Measurements from ENCODE around the gene KCTD10. TPM values are rescaled to one million over a fixed set of nuclear protein-coding genes. Genes with fewer than 3 reads are reported as not detected.

Gene KCTD10
- total and polyA plus RNA-seq, 4 donors = 4.2 to 20.1 (median 9.9) TPM

DNA sequence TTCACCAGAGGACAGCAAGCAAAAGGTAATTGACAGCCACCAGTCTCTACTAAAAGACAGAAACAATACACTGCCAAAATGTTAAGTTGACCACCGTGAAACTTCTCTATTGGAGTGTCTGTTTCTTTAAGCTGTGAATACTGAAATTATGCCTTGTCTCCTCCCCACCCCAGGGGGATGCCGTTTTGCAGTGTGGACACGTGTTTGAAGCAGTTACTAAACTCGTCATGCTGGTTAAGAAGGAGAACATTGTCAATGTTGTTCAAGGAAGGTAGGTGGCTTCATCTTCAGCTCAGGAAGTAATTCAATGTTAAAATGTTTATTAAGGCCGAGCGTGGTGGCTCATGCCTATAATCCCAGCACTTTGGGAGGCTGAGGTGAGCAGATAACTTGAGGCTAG, 32.8 kb downstream of the KCTD10 start:
- 80% methylated on average over 6 of the region's 6 CpGs for WGBS
- Histone ChIP-seq H3K27ac (ENCODE audit: low read depth in 1 of 2, low read length in 2 of 2) (no peak overlapping the region), H3K36me3 (ENCODE audit: control insufficient read depth in 4 of 4, insufficient read depth in 3 of 4, low read depth in 1 of 4, low read length in 3 of 4) (peaks cover 0 to 9% (median 4%) of the 10 kb centered on the region in 4 donors), H3K9me3 (ENCODE audit: control insufficient read depth in 4 of 4, low read length in 3 of 4) (no peaks in the 10 kb centered on the region), H3K9ac (ENCODE audit: low read depth in 1 of 2, low read length in 2 of 2) (no peak overlapping the region), H3K27me3 (ENCODE audit: control insufficient read depth in 4 of 4, insufficient read depth in 4 of 4, low read length in 3 of 4) (no peaks in the 10 kb centered on the region), H3K4me3 (ENCODE audit: low read depth in 1 of 3, low read length in 3 of 3) (no peak overlapping the region), H3K4me1 (ENCODE audit: control insufficient read depth in 4 of 4, insufficient read depth in 4 of 4, low read length in 3 of 4) (peaks cover 0 to 9% (median 4%) of the 10 kb centered on the region in 4 donors)
- TF ChIP-seq, protein P1, sequence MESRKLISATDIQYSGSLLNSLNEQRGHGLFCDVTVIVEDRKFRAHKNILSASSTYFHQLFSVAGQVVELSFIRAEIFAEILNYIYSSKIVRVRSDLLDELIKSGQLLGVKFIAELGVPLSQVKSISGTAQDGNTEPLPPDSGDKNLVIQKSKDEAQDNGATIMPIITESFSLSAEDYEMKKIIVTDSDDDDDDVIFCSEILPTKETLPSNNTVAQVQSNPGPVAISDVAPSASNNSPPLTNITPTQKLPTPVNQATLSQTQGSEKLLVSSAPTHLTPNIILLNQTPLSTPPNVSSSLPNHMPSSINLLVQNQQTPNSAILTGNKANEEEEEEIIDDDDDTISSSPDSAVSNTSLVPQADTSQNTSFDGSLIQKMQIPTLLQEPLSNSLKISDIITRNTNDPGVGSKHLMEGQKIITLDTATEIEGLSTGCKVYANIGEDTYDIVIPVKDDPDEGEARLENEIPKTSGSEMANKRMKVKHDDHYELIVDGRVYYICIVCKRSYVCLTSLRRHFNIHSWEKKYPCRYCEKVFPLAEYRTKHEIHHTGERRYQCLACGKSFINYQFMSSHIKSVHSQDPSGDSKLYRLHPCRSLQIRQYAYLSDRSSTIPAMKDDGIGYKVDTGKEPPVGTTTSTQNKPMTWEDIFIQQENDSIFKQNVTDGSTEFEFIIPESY (IDR thresholded peaks at IDR 0.05) = no peak
- TF ChIP-seq GABPA (IDR thresholded peaks at IDR 0.05 in 1 of 2, conservative IDR thresholded peaks at IDR 0.05 in 1 of 2) (no peak), TAF1 (conservative IDR thresholded peaks at IDR 0.05) (no peak), SP1 (IDR thresholded peaks at IDR 0.05) (no peak), FOXA1 (IDR thresholded peaks at IDR 0.05) (no peak), JUND (IDR thresholded peaks at IDR 0.05) (no peak), RAD21 (IDR thresholded peaks at IDR 0.05) (no peak)
- TF ChIP-seq, protein P2, sequence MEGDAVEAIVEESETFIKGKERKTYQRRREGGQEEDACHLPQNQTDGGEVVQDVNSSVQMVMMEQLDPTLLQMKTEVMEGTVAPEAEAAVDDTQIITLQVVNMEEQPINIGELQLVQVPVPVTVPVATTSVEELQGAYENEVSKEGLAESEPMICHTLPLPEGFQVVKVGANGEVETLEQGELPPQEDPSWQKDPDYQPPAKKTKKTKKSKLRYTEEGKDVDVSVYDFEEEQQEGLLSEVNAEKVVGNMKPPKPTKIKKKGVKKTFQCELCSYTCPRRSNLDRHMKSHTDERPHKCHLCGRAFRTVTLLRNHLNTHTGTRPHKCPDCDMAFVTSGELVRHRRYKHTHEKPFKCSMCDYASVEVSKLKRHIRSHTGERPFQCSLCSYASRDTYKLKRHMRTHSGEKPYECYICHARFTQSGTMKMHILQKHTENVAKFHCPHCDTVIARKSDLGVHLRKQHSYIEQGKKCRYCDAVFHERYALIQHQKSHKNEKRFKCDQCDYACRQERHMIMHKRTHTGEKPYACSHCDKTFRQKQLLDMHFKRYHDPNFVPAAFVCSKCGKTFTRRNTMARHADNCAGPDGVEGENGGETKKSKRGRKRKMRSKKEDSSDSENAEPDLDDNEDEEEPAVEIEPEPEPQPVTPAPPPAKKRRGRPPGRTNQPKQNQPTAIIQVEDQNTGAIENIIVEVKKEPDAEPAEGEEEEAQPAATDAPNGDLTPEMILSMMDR (IDR thresholded peaks at IDR 0.05; ENCODE audit: low read depth, low read length, missing input control) = no peak
- TF ChIP-seq, protein P3, sequence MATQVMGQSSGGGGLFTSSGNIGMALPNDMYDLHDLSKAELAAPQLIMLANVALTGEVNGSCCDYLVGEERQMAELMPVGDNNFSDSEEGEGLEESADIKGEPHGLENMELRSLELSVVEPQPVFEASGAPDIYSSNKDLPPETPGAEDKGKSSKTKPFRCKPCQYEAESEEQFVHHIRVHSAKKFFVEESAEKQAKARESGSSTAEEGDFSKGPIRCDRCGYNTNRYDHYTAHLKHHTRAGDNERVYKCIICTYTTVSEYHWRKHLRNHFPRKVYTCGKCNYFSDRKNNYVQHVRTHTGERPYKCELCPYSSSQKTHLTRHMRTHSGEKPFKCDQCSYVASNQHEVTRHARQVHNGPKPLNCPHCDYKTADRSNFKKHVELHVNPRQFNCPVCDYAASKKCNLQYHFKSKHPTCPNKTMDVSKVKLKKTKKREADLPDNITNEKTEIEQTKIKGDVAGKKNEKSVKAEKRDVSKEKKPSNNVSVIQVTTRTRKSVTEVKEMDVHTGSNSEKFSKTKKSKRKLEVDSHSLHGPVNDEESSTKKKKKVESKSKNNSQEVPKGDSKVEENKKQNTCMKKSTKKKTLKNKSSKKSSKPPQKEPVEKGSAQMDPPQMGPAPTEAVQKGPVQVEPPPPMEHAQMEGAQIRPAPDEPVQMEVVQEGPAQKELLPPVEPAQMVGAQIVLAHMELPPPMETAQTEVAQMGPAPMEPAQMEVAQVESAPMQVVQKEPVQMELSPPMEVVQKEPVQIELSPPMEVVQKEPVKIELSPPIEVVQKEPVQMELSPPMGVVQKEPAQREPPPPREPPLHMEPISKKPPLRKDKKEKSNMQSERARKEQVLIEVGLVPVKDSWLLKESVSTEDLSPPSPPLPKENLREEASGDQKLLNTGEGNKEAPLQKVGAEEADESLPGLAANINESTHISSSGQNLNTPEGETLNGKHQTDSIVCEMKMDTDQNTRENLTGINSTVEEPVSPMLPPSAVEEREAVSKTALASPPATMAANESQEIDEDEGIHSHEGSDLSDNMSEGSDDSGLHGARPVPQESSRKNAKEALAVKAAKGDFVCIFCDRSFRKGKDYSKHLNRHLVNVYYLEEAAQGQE (IDR thresholded peaks at IDR 0.05) = no peak
- no peak for DNase-seq (ENCODE audit: low spot score)

DNA sequence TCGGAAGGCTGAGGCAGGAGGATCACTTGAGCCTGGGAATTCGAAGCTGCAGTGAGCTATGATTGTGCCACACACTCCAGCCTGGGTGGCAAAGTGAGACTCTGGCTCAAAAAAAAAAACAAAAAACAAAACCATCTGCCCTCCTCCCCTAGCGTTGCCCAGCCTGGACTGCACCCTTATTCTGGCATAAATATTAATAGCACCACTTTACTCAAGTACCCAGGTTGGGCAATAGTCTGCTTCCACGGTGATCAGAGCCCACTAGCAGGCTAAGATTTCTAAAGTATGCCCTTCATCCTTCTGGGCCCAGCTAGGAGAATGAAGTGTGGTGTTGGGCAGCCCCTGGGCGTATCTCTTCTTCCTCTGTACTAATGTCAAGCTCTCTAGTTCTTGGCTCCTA, 33.3 kb downstream of the KCTD10 start:
- Histone ChIP-seq H3K27ac (ENCODE audit: low read depth in 1 of 2, low read length in 2 of 2) (no peak overlapping the region), H3K4me1 (ENCODE audit: control insufficient read depth in 4 of 4, insufficient read depth in 4 of 4, low read length in 3 of 4) (peaks cover 0 to 7% (median 3%) of the 10 kb centered on the region in 4 donors), H3K9ac (ENCODE audit: low read depth in 1 of 2, low read length in 2 of 2) (no peak overlapping the region), H3K27me3 (ENCODE audit: control insufficient read depth in 4 of 4, insufficient read depth in 4 of 4, low read length in 3 of 4) (no peaks in the 10 kb centered on the region), H3K36me3 (ENCODE audit: control insufficient read depth in 4 of 4, insufficient read depth in 3 of 4, low read depth in 1 of 4, low read length in 3 of 4) (peaks cover 0 to 9% (median 4%) of the 10 kb centered on the region in 4 donors), H3K4me3 (ENCODE audit: low read depth in 1 of 3, low read length in 3 of 3) (no peak overlapping the region), H3K9me3 (ENCODE audit: control insufficient read depth in 4 of 4, low read length in 3 of 4) (no peaks in the 10 kb centered on the region)
- no peak for DNase-seq (ENCODE audit: low spot score)
- 93% methylated on average over 5 of the region's 5 CpGs for WGBS
- TF ChIP-seq YY1 (IDR thresholded peaks at IDR 0.05) = no peak
- TF ChIP-seq, protein P1 (IDR thresholded peaks at IDR 0.05) = no peak
- TF ChIP-seq NR2F2 (IDR thresholded peaks at IDR 0.05) = no peak
- TF ChIP-seq, protein P4, sequence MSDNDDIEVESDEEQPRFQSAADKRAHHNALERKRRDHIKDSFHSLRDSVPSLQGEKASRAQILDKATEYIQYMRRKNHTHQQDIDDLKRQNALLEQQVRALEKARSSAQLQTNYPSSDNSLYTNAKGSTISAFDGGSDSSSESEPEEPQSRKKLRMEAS (IDR thresholded peaks at IDR 0.05) = no peak
- no peak for TF ChIP-seq TAF1 (conservative IDR thresholded peaks at IDR 0.05)
- no peak for TF ChIP-seq RAD21 (IDR thresholded peaks at IDR 0.05)
- TF ChIP-seq SP1 (IDR thresholded peaks at IDR 0.05) = no peak
- no peak for TF ChIP-seq GABPA (IDR thresholded peaks at IDR 0.05 in 1 of 2, conservative IDR thresholded peaks at IDR 0.05 in 1 of 2)
- TF ChIP-seq HNF4A (conservative IDR thresholded peaks at IDR 0.05) = no peak
- no peak for TF ChIP-seq FOXA2 (IDR thresholded peaks at IDR 0.05)
- TF ChIP-seq EGR1 (IDR thresholded peaks at IDR 0.05; ENCODE audit: low read depth in 2 of 2) = no peak
- TF ChIP-seq, protein P5, sequence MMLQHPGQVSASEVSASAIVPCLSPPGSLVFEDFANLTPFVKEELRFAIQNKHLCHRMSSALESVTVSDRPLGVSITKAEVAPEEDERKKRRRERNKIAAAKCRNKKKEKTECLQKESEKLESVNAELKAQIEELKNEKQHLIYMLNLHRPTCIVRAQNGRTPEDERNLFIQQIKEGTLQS (IDR thresholded peaks at IDR 0.05) = no peak
- TF ChIP-seq RXRA (IDR thresholded peaks at IDR 0.05) = no peak
- TF ChIP-seq, protein P3 (IDR thresholded peaks at IDR 0.05) = no peak
